ENCODE results near the gene SPPL2A. TPM values are rescaled to one million over a fixed set of nuclear protein-coding genes. Genes with fewer than 3 reads are reported as not detected.
A peak's percentile ranks its signal among the peaks of the same experiment; 100 is the strongest.
"Not testable (repeated sequence)": the region's sequence is repeated elsewhere in the genome, so short reads cannot be mapped to it uniquely, and the experiment has no call there.

The SPPL2A gene
- total RNA-seq, 1 experiment from 2014 or later, result 38.6 TPM

GRCh38 chr15:50694634-50695165 lies 70.8 kb downstream of the SPPL2A start:
- POLR2A ChIA-PET; DNase-seq (ENCODE audit: low spot score); H3K27ac Mint-ChIP-seq; H3K9me3 Mint-ChIP-seq; H3K4me1 Mint-ChIP-seq; H3K4me3 Mint-ChIP-seq; H3K36me3 Mint-ChIP-seq; CTCF ChIA-PET; ATAC-seq; H3K27me3 Mint-ChIP-seq (ENCODE audit: low read depth): not testable (repeated sequence)

- ChIA-PET POLR2A (no interaction called here), CTCF (no interaction called here)
- no peak for ATAC-seq
- peak overlapping the region; percentile 19 for H3K27ac Mint-ChIP-seq
- H3K9me3 Mint-ChIP-seq, result no peaks in the 10 kb centered on the region
- DNase-seq (ENCODE audit: low spot score), result no peak
- TF ChIP-seq IRF1 (CRISPR knock-in tag; IDR thresholded peaks at IDR 0.05), result no peak
- no peak for TF ChIP-seq JUN (CRISPR knock-in tag; IDR thresholded peaks at IDR 0.05)
- TF ChIP-seq CREM (CRISPR knock-in tag; IDR thresholded peaks at IDR 0.05), result no peak
- no peak for TF ChIP-seq ZNF423 (CRISPR knock-in tag; IDR thresholded peaks at IDR 0.05)
- TF ChIP-seq CDX4 (CRISPR knock-in tag; IDR thresholded peaks at IDR 0.05; ENCODE audit: borderline replicate concordance), result no peak
- TF ChIP-seq NR1H2 (CRISPR knock-in tag; IDR thresholded peaks at IDR 0.05), result no peak
- no peak for TF ChIP-seq SP1 (CRISPR knock-in tag; conservative IDR thresholded peaks at IDR 0.05)
- no peak for TF ChIP-seq MXD4 (CRISPR knock-in tag; IDR thresholded peaks at IDR 0.05; ENCODE audit: borderline replicate concordance)
- no peak for TF ChIP-seq CBFB (CRISPR knock-in tag; IDR thresholded peaks at IDR 0.05; ENCODE audit: low read depth)
- no peak for TF ChIP-seq HMGA2 (CRISPR knock-in tag; IDR thresholded peaks at IDR 0.05)
- peak overlapping the region; percentile 97 for H3K4me3 Mint-ChIP-seq
- H3K36me3 Mint-ChIP-seq, result peaks cover 10% of the 10 kb centered on the region
- no peaks in the 10 kb centered on the region for H3K27me3 Mint-ChIP-seq (ENCODE audit: low read depth)
- H3K4me1 Mint-ChIP-seq, result peaks cover 27% of the 10 kb centered on the region
These were observed 78.1 kb downstream of the SPPL2A start for GRCh38 chr15:50687302-50687902.

GRCh38 chr15:50686469-50687301 lies 78.8 kb downstream of the SPPL2A start, which contains the start of gene TRPM7:
Gene TRPM7 (minus strand): TSS chr15:50686797. CDS start chr15:50686533, 264 bp downstream.
- ATAC-seq (peak; percentile 75), DNase-seq (ENCODE audit: low spot score) (peak; percentile 80)
- H3K4me1 Mint-ChIP-seq, result peaks cover 27% of the 10 kb centered on the region
- peak within 1 kb of the TSS; percentile 97 for H3K4me3 Mint-ChIP-seq
- CTCF ChIA-PET, result interaction anchor here (1.5 kb wide), 1 partner anchor 10 kb away, joined by 4 read pairs; no protein-coding TSS in a partner anchor
- H3K27ac Mint-ChIP-seq, result peak within 1 kb of the TSS; percentile 96
- H3K9me3 Mint-ChIP-seq, result no peaks in the 10 kb centered on the region
- peaks cover 10% of the 10 kb centered on the region for H3K36me3 Mint-ChIP-seq
- no peaks in the 10 kb centered on the region for H3K27me3 Mint-ChIP-seq (ENCODE audit: low read depth)
- POLR2A ChIA-PET, result interaction anchor here (0.6 kb wide), 1 partner anchor 154 kb away, joined by 4 read pairs; no protein-coding TSS in a partner anchor
- peak; percentile 99 for TF ChIP-seq USF2 (CRISPR knock-in tag; IDR thresholded peaks at IDR 0.05)
- no peak for TF ChIP-seq STAT6 (CRISPR knock-in tag; conservative IDR thresholded peaks at IDR 0.05; ENCODE audit: low read depth)
- TF ChIP-seq ATF1 (CRISPR knock-in tag; IDR thresholded peaks at IDR 0.05), result no peak
- no peak for TF ChIP-seq PRDM15 (CRISPR knock-in tag; IDR thresholded peaks at IDR 0.05)
- TF ChIP-seq ZMAT4 (CRISPR knock-in tag; IDR thresholded peaks at IDR 0.05), result no peak
- TF ChIP-seq CREB1 (CRISPR knock-in tag; IDR thresholded peaks at IDR 0.05), result no peak
- no peak for TF ChIP-seq CDX4 (CRISPR knock-in tag; IDR thresholded peaks at IDR 0.05; ENCODE audit: borderline replicate concordance)
- no peak for TF ChIP-seq JAZF1 (CRISPR knock-in tag; IDR thresholded peaks at IDR 0.05)
- peak; percentile 53; the same call in 1 of the 2 replicates for TF ChIP-seq TEAD4 (CRISPR knock-in tag; IDR thresholded peaks at IDR 0.05)

All from WTC11 (cell line).